SU-DHL-6 (cell line): ENCODE measurements around the gene SLC6A7.

Experiments used
- H2AFZ ChIP-seq: fragments of 200-600 bp; sonication (generic); 2 replicates; pipeline ENCODE4 v1.6.1; 2014; ENCODE audit warnings: low read depth, mild to moderate bottlenecking, moderate library complexity, mixed read lengths, antibody characterized with exemption, low read length; ENCODE audit not compliant: severe bottlenecking
- H3F3A ChIP-seq: fragments of 200-600 bp; shearing (Covaris generic); 2 replicates; pipeline ENCODE4 v1.6.0; 2016; ENCODE audit warnings: antibody characterized with exemption, mild to moderate bottlenecking; ENCODE audit not compliant: insufficient read depth
- H3K27ac ChIP-seq: fragments of 200-600 bp; sonication (generic); 2 replicates; pipeline ENCODE4 v1.5.1; 2016; ENCODE audit warnings: low read depth, mild to moderate bottlenecking, low read length, moderate library complexity, mixed read lengths
- H3K27me3 ChIP-seq: fragments of 200-600 bp; sonication (generic), shearing (Covaris generic); 2 replicates; pipeline ENCODE4 v1.6.0; 2014; ENCODE audit warnings: mild to moderate bottlenecking, low read length
- H3K36me3 ChIP-seq: fragments of 200-600 bp; sonication (generic); 2 replicates; pipeline ENCODE4 v1.6.1; 2014; ENCODE audit warnings: mild to moderate bottlenecking, low read length, mixed read lengths
- H3K4me2 ChIP-seq: fragments of 300-600, 200-600 bp; shearing (Covaris generic), sonication (generic); 2 replicates; pipeline ENCODE4 v1.6.0; 2014; ENCODE audit warnings: low read length, low read depth, mild to moderate bottlenecking; ENCODE audit not compliant: poor library complexity, severe bottlenecking
- H3K4me3 ChIP-seq: fragments of 200-600 bp; sonication (generic); 2 replicates; pipeline ENCODE4 v1.5.1; 2014; ENCODE audit warnings: antibody characterized with exemption, low read length, mild to moderate bottlenecking, mixed read lengths; ENCODE audit not compliant: insufficient read depth, poor library complexity, severe bottlenecking
- H3K79me2 ChIP-seq: fragments of 200-600 bp; sonication (generic); 2 replicates; pipeline ENCODE4 v1.6.1; 2014; ENCODE audit warnings: mild to moderate bottlenecking, low read length, moderate library complexity; ENCODE audit not compliant: insufficient read depth
- H3K9ac ChIP-seq: fragments of 200-600 bp; sonication (generic); 2 replicates; pipeline ENCODE4 v1.7.0; 2014; ENCODE audit warnings: mild to moderate bottlenecking, low read length
- H3K9me2 ChIP-seq: fragments of 200-600 bp; sonication (generic); replicated peaks from 2 replicates; pipeline ENCODE4 v1.6.1; 2014; ENCODE audit warnings: low read length; ENCODE audit not compliant: insufficient read depth
- H3K9me3 ChIP-seq: fragments of 200-600 bp; sonication (generic); 2 replicates; pipeline ENCODE4 v1.6.1; 2014; ENCODE audit warnings: low read length, mixed read lengths; ENCODE audit not compliant: insufficient read depth
- H4K20me1 ChIP-seq: fragments of 200-600 bp; sonication (generic); 2 replicates; pipeline ENCODE4 v1.6.1; 2014; ENCODE audit warnings: low read depth, mild to moderate bottlenecking, antibody characterized with exemption, low read length, moderate library complexity, mixed read lengths
- CTCF ChIP-seq: fragments of 200-600 bp; sonication (generic); IDR thresholded peaks from one replicate; pipeline ENCODE4 v1.5.1; 2017; ENCODE audit warnings: antibody characterized with exemption, mild to moderate bottlenecking, low read length, moderate library complexity; ENCODE audit not compliant: insufficient read depth, poor library complexity, severe bottlenecking
- EZH2phosphoT487 ChIP-seq: fragments of 200-600 bp; sonication (generic), shearing (Covaris generic); conservative IDR thresholded peaks from 2 replicates; pipeline ENCODE4 v1.6.1; 2018; ENCODE audit warnings: mild to moderate bottlenecking, antibody characterized with exemption, low read length, moderate library complexity, mixed read lengths

SLC6A7 gene

GRCh38 chr5:150174285-150174684 is 15.6 kb upstream of the SLC6A7 start:
- H3K9me3 ChIP-seq, result no peaks in the 10 kb centered on the region
- H3K4me3 ChIP-seq, result no peak overlapping the region
- no peaks in the 10 kb centered on the region for H3K9me2 ChIP-seq
- no peak overlapping the region for H3K4me2 ChIP-seq
- no peak overlapping the region for H3K27ac ChIP-seq
- H3K36me3 ChIP-seq, result no peaks in the 10 kb centered on the region
- no peak overlapping the region for H2AFZ ChIP-seq
- H3K79me2 ChIP-seq, result no peaks in the 10 kb centered on the region
- TF ChIP-seq CTCF, result no peak
- TF ChIP-seq EZH2phosphoT487, result no peak
- no peaks in the 10 kb centered on the region for H3F3A ChIP-seq
- no peaks in the 10 kb centered on the region for H3K27me3 ChIP-seq
- no peaks in the 10 kb centered on the region for H4K20me1 ChIP-seq
- no peak overlapping the region for H3K9ac ChIP-seq

DNA sequence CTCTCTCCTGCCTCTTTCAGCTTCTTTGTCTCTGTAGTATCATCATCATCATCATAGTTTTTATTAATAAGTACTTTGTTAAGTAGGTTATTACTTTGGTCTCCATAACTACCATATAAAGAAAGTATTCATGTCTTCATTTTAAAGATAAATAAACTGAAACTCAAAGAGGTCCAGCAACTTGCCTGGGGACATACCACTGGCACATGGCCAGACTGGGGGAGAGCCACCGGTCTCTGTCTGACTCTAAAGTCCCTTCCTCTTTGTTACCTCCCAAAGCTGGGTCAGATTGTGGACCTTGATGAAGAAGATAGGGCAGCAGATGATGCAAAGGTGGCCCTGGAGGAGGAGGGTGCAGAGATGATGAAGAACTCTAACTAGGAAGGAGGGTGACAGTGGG is 14.8 kb upstream of the SLC6A7 start:
- Histone ChIP-seq H3K4me2 (no peak overlapping the region), H3K9me2 (no peaks in the 10 kb centered on the region), H3K27ac (no peak overlapping the region), H3K27me3 (no peaks in the 10 kb centered on the region), H3K79me2 (no peaks in the 10 kb centered on the region), H3K9me3 (no peaks in the 10 kb centered on the region), H3K9ac (no peak overlapping the region), H4K20me1 (no peaks in the 10 kb centered on the region), H2AFZ (no peak overlapping the region), H3K36me3 (no peaks in the 10 kb centered on the region), H3F3A (no peaks in the 10 kb centered on the region), H3K4me3 (no peak overlapping the region)
- no peak for TF ChIP-seq CTCF
- no peak for TF ChIP-seq EZH2phosphoT487

DNA sequence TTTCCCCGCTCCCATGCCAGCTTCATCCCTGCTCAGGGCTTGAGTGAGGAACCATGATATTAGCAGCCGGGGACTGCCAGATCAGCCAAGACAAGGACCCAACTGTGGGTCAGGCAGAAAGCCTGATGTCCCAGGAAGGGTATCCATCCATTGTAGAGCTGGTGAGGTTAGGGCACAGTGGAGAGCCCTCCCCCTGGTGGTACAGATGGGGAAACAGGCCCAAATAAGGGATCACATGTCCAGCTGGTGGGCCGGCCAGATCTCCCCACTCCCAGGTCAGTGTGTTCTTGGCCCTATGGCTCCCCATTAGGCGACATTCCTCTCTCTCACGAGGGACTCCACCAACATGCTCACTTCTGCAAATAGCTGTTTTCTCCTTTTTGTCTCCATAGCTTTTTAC is 14.3 kb upstream of the SLC6A7 start:
- TF ChIP-seq EZH2phosphoT487, result no peak
- no peak for TF ChIP-seq CTCF
- no peaks in the 10 kb centered on the region for H3F3A ChIP-seq
- H3K27ac ChIP-seq, result no peak overlapping the region
- H3K4me3 ChIP-seq, result no peak overlapping the region
- H2AFZ ChIP-seq, result no peak overlapping the region
- H3K4me2 ChIP-seq, result no peak overlapping the region
- no peaks in the 10 kb centered on the region for H4K20me1 ChIP-seq
- no peak overlapping the region for H3K9ac ChIP-seq
- no peaks in the 10 kb centered on the region for H3K9me2 ChIP-seq
- no peaks in the 10 kb centered on the region for H3K27me3 ChIP-seq
- no peaks in the 10 kb centered on the region for H3K79me2 ChIP-seq
- H3K36me3 ChIP-seq, result no peaks in the 10 kb centered on the region
- H3K9me3 ChIP-seq, result no peaks in the 10 kb centered on the region
